ENCODE data around the gene HCN4.

Gene HCN4

GRCh38 chr15:73273181-73274002 lies 95.4 kb downstream of the HCN4 start:
- TF ChIP-seq POLR2AphosphoS5 (IDR thresholded peaks at IDR 0.05; ENCODE audit: borderline replicate concordance, low read depth, low read length): no peak
- H3K4me3 ChIP-seq: no peak overlapping the region
- H3K36me3 ChIP-seq (ENCODE audit: insufficient read depth, low read length): no peaks in the 10 kb centered on the region
- H3K27ac ChIP-seq: no peak overlapping the region
- no peak overlapping the region for H3K9ac ChIP-seq (ENCODE audit: insufficient read length)
- DNase-seq (ENCODE audit: low read depth, low spot score): peak; percentile 20
- H3K9me3 ChIP-seq (ENCODE audit: low read depth, low read length): no peaks in the 10 kb centered on the region

DNA sequence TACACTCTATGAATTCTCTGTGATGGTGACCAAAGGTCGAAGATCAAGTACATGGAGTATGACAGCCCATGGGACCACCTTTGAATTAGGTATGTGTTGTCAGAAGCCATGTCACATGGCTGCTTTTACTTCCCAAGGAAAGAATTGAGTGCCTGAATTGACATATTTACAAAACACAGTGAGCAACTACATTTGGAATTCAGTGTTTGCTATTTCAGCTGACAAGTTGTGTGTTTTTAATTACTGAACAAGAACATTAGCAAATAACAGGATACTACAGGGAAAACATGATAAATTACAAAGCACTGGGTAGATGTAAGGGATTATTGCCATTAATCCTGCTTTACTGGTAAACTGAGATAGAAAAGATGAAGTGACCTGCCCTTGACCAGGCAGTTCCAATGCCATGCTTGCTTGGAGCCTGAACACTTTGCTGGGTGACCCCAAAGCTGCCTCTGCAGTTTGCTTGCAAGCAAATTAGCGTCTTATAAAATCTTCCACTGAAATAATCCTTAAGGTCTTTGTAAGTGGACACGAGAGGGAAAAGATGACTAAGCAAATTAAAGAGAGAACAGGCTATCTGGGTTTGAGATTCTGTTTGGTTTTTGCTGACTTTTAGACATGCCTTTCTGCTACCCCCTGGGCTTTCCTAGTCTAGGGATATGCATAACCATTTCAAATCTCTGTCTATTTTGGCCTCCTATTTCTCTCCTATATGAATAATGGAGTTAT lies 98.2 kb downstream of the HCN4 start:
- H3K9ac ChIP-seq (ENCODE audit: insufficient read length): no peak overlapping the region
- no peaks in the 10 kb centered on the region for H3K36me3 ChIP-seq (ENCODE audit: insufficient read depth, low read length)
- H3K4me3 ChIP-seq: no peak overlapping the region
- H3K9me3 ChIP-seq (ENCODE audit: low read depth, low read length): no peaks in the 10 kb centered on the region
- no peak for TF ChIP-seq EZH2 (IDR thresholded peaks at IDR 0.05)
- TF ChIP-seq POLR2AphosphoS5 (IDR thresholded peaks at IDR 0.05; ENCODE audit: borderline replicate concordance, low read depth, low read length): no peak
- TF ChIP-seq FOXP2 (optimal IDR thresholded peaks at IDR 0.05; ENCODE audit: control extremely low read depth, extremely low read length, insufficient read depth): no peak
- no peak overlapping the region for H3K27ac ChIP-seq
- no peak for DNase-seq (ENCODE audit: low read depth, low spot score)
